RWPE2 (cell line): ENCODE results near the gene TRMT61A.
A peak's percentile ranks its signal among the peaks of the same experiment; 100 is the strongest.

ENCODE experiments used
- ATAC-seq: fragments of 200-7000 bp; cut with Tn5 transposase; 3 replicates; pipeline ENCODE4 v1.9.1; 2021; ENCODE audit warnings: low read depth
- DNase-seq: peaks from one replicate; pipeline ENCODE4 v3.0.0-alpha.2; 2020; ENCODE audit warnings: low spot score
- H3K27ac ChIP-seq: fragments of 450-650 bp; 2 replicates; pipeline ENCODE4 v1.5.1; 2017; ENCODE audit warnings: mild to moderate bottlenecking; ENCODE audit not compliant: poor library complexity, severe bottlenecking
- H3K27me3 ChIP-seq: fragments of 250-450 bp; sonication (Bioruptor Pico); 2 replicates; pipeline ENCODE4 v1.5.1; 2021; ENCODE audit warnings: mild to moderate bottlenecking, moderate library complexity; ENCODE audit not compliant: insufficient read depth, poor library complexity, severe bottlenecking
- H3K36me3 ChIP-seq: fragments of 250-450 bp; sonication (Bioruptor Pico); 2 replicates; pipeline ENCODE4 v1.5.1; 2020; ENCODE audit warnings: low read depth, mild to moderate bottlenecking, moderate library complexity
- H3K4me1 ChIP-seq: fragments of 250-450 bp; sonication (Bioruptor Pico); 2 replicates; pipeline ENCODE4 v1.5.1; 2021; ENCODE audit warnings: mild to moderate bottlenecking, moderate library complexity; ENCODE audit not compliant: insufficient read depth, poor library complexity, severe bottlenecking
- H3K4me3 ChIP-seq: fragments of 250-450 bp; sonication (Bioruptor Pico); 2 replicates; pipeline ENCODE4 v1.5.1; 2021; ENCODE audit warnings: mild to moderate bottlenecking, moderate library complexity; ENCODE audit not compliant: severe bottlenecking
- H3K9me3 ChIP-seq: fragments of 250-450 bp; sonication (Bioruptor Pico); 2 replicates; pipeline ENCODE4 v1.5.1; 2021; ENCODE audit warnings: mild to moderate bottlenecking, moderate library complexity; ENCODE audit not compliant: severe bottlenecking
- CTCF ChIP-seq: fragments of 450-650 bp; IDR thresholded peaks from one replicate; pipeline ENCODE4 v1.5.1; 2017; ENCODE audit warnings: mild to moderate bottlenecking, moderate library complexity; ENCODE audit not compliant: poor library complexity, severe bottlenecking

TRMT61A gene

GRCh38 chr14:103563844-103564505, 35.0 kb downstream of the TRMT61A start:
- no peak for TF ChIP-seq CTCF
- no peak for DNase-seq
- H3K9me3 ChIP-seq, result no peaks in the 10 kb centered on the region
- H3K27me3 ChIP-seq, result no peaks in the 10 kb centered on the region
- H3K36me3 ChIP-seq, result peaks cover 22% of the 10 kb centered on the region
- peak overlapping the region; percentile 94 for H3K27ac ChIP-seq
- no peak for ATAC-seq
- H3K4me1 ChIP-seq, result peaks cover 11% of the 10 kb centered on the region
- peak overlapping the region; percentile 89 for H3K4me3 ChIP-seq

- DNase-seq (no peak), ATAC-seq (no peak)
- Histone ChIP-seq H3K27me3 (no peaks in the 10 kb centered on the region), H3K9me3 (no peaks in the 10 kb centered on the region), H3K4me1 (no peaks in the 10 kb centered on the region), H3K27ac (no peak overlapping the region), H3K36me3 (peaks cover 30% of the 10 kb centered on the region), H3K4me3 (no peak overlapping the region)
- TF ChIP-seq CTCF, result no peak
Measured at GRCh38 chr14:103568952-103569351, 40.0 kb downstream of the TRMT61A start.

GRCh38 chr14:103569408-103569807, 40.4 kb downstream of the TRMT61A start:
- no peak for ATAC-seq
- Histone ChIP-seq H3K36me3 (peaks cover 35% of the 10 kb centered on the region), H3K4me3 (no peak overlapping the region), H3K27me3 (no peaks in the 10 kb centered on the region), H3K27ac (no peak overlapping the region), H3K9me3 (no peaks in the 10 kb centered on the region), H3K4me1 (no peaks in the 10 kb centered on the region)
- no peak for DNase-seq
- no peak for TF ChIP-seq CTCF

GRCh38 chr14:103574104-103574503, 45.1 kb downstream of the TRMT61A start:
- ATAC-seq, result no peak
- peaks cover 13% of the 10 kb centered on the region for H3K4me1 ChIP-seq
- H3K4me3 ChIP-seq, result no peak overlapping the region
- no peaks in the 10 kb centered on the region for H3K27me3 ChIP-seq
- H3K36me3 ChIP-seq, result peaks cover 60% of the 10 kb centered on the region
- H3K27ac ChIP-seq, result no peak overlapping the region
- TF ChIP-seq CTCF, result no peak
- no peaks in the 10 kb centered on the region for H3K9me3 ChIP-seq
- no peak for DNase-seq

GRCh38 chr14:103574707-103575285, 45.8 kb downstream of the TRMT61A start:
- H3K27me3 ChIP-seq, result no peaks in the 10 kb centered on the region
- H3K4me1 ChIP-seq, result peaks cover 13% of the 10 kb centered on the region
- H3K27ac ChIP-seq, result no peak overlapping the region
- no peaks in the 10 kb centered on the region for H3K9me3 ChIP-seq
- no peak overlapping the region for H3K4me3 ChIP-seq
- H3K36me3 ChIP-seq, result peaks cover 60% of the 10 kb centered on the region
- ATAC-seq (no peak), DNase-seq (no peak)
- no peak for TF ChIP-seq CTCF
